Smooth muscle cell (in vitro differentiated cells): Measurements from ENCODE around the gene SRGAP2. TPM values are rescaled to one million over a fixed set of nuclear protein-coding genes. Genes with fewer than 3 reads are reported as not detected.
"Not testable (repeated sequence)": the region's sequence is repeated elsewhere in the genome, so short reads cannot be mapped to it uniquely, and the experiment has no call there.

Experiments
- DNase-seq: peaks from one replicate; lab custom pipeline; 2025; ENCODE audit not compliant: unreplicated experiment; lab: John Stamatoyannopoulos, UW
- H2AFZ ChIP-seq: fragments of 200-600 bp; sonication (generic); 2 replicates; pipeline ENCODE4 v1.6.0; 2016; ENCODE audit warnings: antibody characterized with exemption, low read depth, mild to moderate bottlenecking
- H3F3A ChIP-seq: fragments of 200-600 bp; sonication (generic); 2 replicates; pipeline ENCODE4 v1.6.0; 2017; ENCODE audit warnings: antibody characterized with exemption, low read depth
- H3K27ac ChIP-seq: fragments of 200-600 bp; sonication (generic); 2 replicates; pipeline ENCODE4 v1.5.1; 2016; ENCODE audit warnings: low read depth, mild to moderate bottlenecking
- H3K27me3 ChIP-seq: fragments of 200-600 bp; sonication (generic); 2 replicates; pipeline ENCODE4 v1.6.1; 2016; ENCODE audit warnings: low read depth, mild to moderate bottlenecking
- H3K36me3 ChIP-seq: fragments of 200-600 bp; sonication (generic); 2 replicates; pipeline ENCODE4 v1.5.1; 2016; ENCODE audit warnings: low read depth
- H3K4me1 ChIP-seq: fragments of 200-600 bp; sonication (generic); 2 replicates; pipeline ENCODE4 v1.5.1; 2016; ENCODE audit warnings: low read depth
- H3K4me2 ChIP-seq: fragments of 200-600 bp; sonication (generic); 2 replicates; pipeline ENCODE4 v1.6.0; 2016; ENCODE audit warnings: mild to moderate bottlenecking
- H3K4me3 ChIP-seq: fragments of 200-600 bp; sonication (generic); 2 replicates; pipeline ENCODE4 v1.5.1; 2016; ENCODE audit warnings: mild to moderate bottlenecking
- H3K79me2 ChIP-seq: fragments of 200-600 bp; sonication (generic); 2 replicates; pipeline ENCODE4 v1.6.0; 2016; ENCODE audit warnings: low read depth, mild to moderate bottlenecking
- H3K9ac ChIP-seq: fragments of 200-600 bp; sonication (generic); 2 replicates; pipeline ENCODE4 v1.6.0; 2016; ENCODE audit warnings: low read depth
- H3K9me3 ChIP-seq: fragments of 200-600 bp; sonication (generic); replicated peaks from 2 replicates; pipeline ENCODE4 v1.5.1; 2016; ENCODE audit warnings: low read depth
- H4K20me1 ChIP-seq: fragments of 200-600 bp; sonication (generic); 2 replicates; pipeline ENCODE4 v1.6.0; 2016; ENCODE audit warnings: low read depth
- CTCF ChIP-seq: fragments of 200-600 bp; sonication (generic); IDR thresholded peaks from 2 replicates; pipeline ENCODE4 v1.5.1; 2017; ENCODE audit warnings: borderline replicate concordance, mild to moderate bottlenecking, antibody characterized with exemption; ENCODE audit not compliant: insufficient read depth, poor library complexity, severe bottlenecking
- WGBS: methylation state at CpG from one replicate; pipeline ENCODE4 v1.1.7; 2016; ENCODE audit warnings: low lambda C conversion rate; 5-methylcytosine and 5-hydroxymethylcytosine counted together
- polyA plus RNA-seq: library from polyadenylated mRNA; unstranded; fragments of >200 nt; fragmentation: Nextera tagmentation; extraction: Ambion mirVana; gene quantifications from 2 replicates; pipeline ENCODE4 v1.2.1, GENCODE V29; 2016
- total RNA-seq: library from RNA; depleted of rRNA; stranded (reverse); fragments of >200 nt; gene quantifications from 2 replicates; pipeline ENCODE4 v1.2.3, GENCODE V29; 2014

SRGAP2 gene
- total and polyA plus RNA-seq, 2 experiments from 2014 or later, result 28.0 to 62.9 TPM

GRCh38 chr1:206174182-206174868 lies 29.0 kb upstream of the SRGAP2 start:
- H3K27me3 ChIP-seq, H3K9ac ChIP-seq, H3K9me3 ChIP-seq, H4K20me1 ChIP-seq, H3K79me2 ChIP-seq, H3K4me2 ChIP-seq, DNase-seq, H3K4me3 ChIP-seq, H3F3A ChIP-seq, H3K27ac ChIP-seq, H2AFZ ChIP-seq, H3K4me1 ChIP-seq, H3K36me3 ChIP-seq: not testable (repeated sequence)
- peak; percentile 26 for TF ChIP-seq CTCF
- 76% methylated on average over 7 of the region's 7 CpGs for WGBS

GRCh38 chr1:206175459-206176113 lies 27.8 kb upstream of the SRGAP2 start:
- not testable (repeated sequence) for H3K4me2 ChIP-seq, H3F3A ChIP-seq, H2AFZ ChIP-seq, H3K9me3 ChIP-seq, H3K4me3 ChIP-seq, H3K27me3 ChIP-seq, H3K27ac ChIP-seq, H3K36me3 ChIP-seq, H3K79me2 ChIP-seq, DNase-seq, H3K4me1 ChIP-seq, H3K9ac ChIP-seq, H4K20me1 ChIP-seq
- 58% methylated on average over 1 of the region's 4 CpGs for WGBS

GRCh38 chr1:206176114-206176502 lies 27.2 kb upstream of the SRGAP2 start:
- 10% methylated on average over 1 of the region's 2 CpGs for WGBS
- not testable (repeated sequence) for H3K4me1 ChIP-seq, H4K20me1 ChIP-seq, H3K27ac ChIP-seq, DNase-seq, H3K36me3 ChIP-seq, H3K4me2 ChIP-seq, H3K9ac ChIP-seq, H3K79me2 ChIP-seq, H2AFZ ChIP-seq, H3K27me3 ChIP-seq, H3K9me3 ChIP-seq, H3K4me3 ChIP-seq, H3F3A ChIP-seq

GRCh38 chr1:206178061-206178989 lies 25.0 kb upstream of the SRGAP2 start:
- H3K9me3 ChIP-seq, H3K36me3 ChIP-seq, DNase-seq, H3K4me1 ChIP-seq, H2AFZ ChIP-seq, H3K27me3 ChIP-seq, H3K4me3 ChIP-seq, H3K79me2 ChIP-seq, H4K20me1 ChIP-seq, H3F3A ChIP-seq: not testable (repeated sequence)
- 18% methylated on average over 9 of the region's 9 CpGs for WGBS
- Histone ChIP-seq H3K9ac (peak overlapping the region; percentile 41), H3K4me2 (peak overlapping the region; percentile 32), H3K27ac (peak overlapping the region; percentile 80)

GRCh38 chr1:206179666-206180065 lies 23.7 kb upstream of the SRGAP2 start:
- DNase-seq, H3K9ac ChIP-seq, H3K36me3 ChIP-seq, H3K4me2 ChIP-seq, H3K9me3 ChIP-seq, H3K4me1 ChIP-seq, H3K4me3 ChIP-seq, H3F3A ChIP-seq, H3K27me3 ChIP-seq, H3K79me2 ChIP-seq, H4K20me1 ChIP-seq, H2AFZ ChIP-seq: not testable (repeated sequence)
- peak overlapping the region; percentile 76 for H3K27ac ChIP-seq

GRCh38 chr1:206182368-206183317 lies 20.7 kb upstream of the SRGAP2 start:
- H3K4me3 ChIP-seq, H3K27me3 ChIP-seq, H3K36me3 ChIP-seq, H3K4me1 ChIP-seq, H2AFZ ChIP-seq, H3F3A ChIP-seq, H3K9me3 ChIP-seq, DNase-seq, H3K4me2 ChIP-seq, H4K20me1 ChIP-seq, H3K9ac ChIP-seq, H3K79me2 ChIP-seq: not testable (repeated sequence)
- peak overlapping the region; percentile 60 for H3K27ac ChIP-seq
- WGBS, result 26% methylated on average over 4 of the region's 6 CpGs

- H3K4me1 ChIP-seq, DNase-seq, H3K27me3 ChIP-seq, H4K20me1 ChIP-seq, H3K9ac ChIP-seq, H3K9me3 ChIP-seq, H3K79me2 ChIP-seq, H3K4me2 ChIP-seq, H3K36me3 ChIP-seq, H2AFZ ChIP-seq, H3K4me3 ChIP-seq, H3K27ac ChIP-seq, H3F3A ChIP-seq: not testable (repeated sequence)
- 70% methylated on average over 1 of the region's 2 CpGs for WGBS
Observed at GRCh38 chr1:206183788-206184187, 19.6 kb upstream of the SRGAP2 start.
